Muscle of leg (tissue), 11 donors: ENCODE data around the gene NAA10. TPM values are rescaled to one million over a fixed set of nuclear protein-coding genes. Genes with fewer than 3 reads are reported as not detected.

Experiments
- DNase-seq: peaks from one replicate; pipeline ENCODE4 v3.0.0; 2013
- H3K27ac ChIP-seq: one replicate; pipeline ENCODE4 v1.5.1; 2013; ENCODE audit warnings: mild to moderate bottlenecking, low read length, control low read depth
- H3K27me3 ChIP-seq: one replicate; pipeline ENCODE4 v1.6.1; 2013; ENCODE audit warnings: low read length; ENCODE audit not compliant: control insufficient read depth, insufficient read depth
- H3K36me3 ChIP-seq: one replicate; pipeline ENCODE4 v1.6.1; 2013; ENCODE audit warnings: low read length; ENCODE audit not compliant: control insufficient read depth, insufficient read depth
- H3K4me1 ChIP-seq: one replicate; pipeline ENCODE4 v1.6.1; 2013; ENCODE audit warnings: low read length; ENCODE audit not compliant: control insufficient read depth, insufficient read depth
- H3K4me3 ChIP-seq: one replicate; pipeline ENCODE4 v1.5.1; 2013; ENCODE audit warnings: low read length, control low read depth
- H3K9me3 ChIP-seq: replicated peaks from 2 replicates; pipeline ENCODE4 v1.6.1; 2013; ENCODE audit warnings: low read depth, low read length; ENCODE audit not compliant: control insufficient read depth
- WGBS: methylation state at CpG from one replicate; pipeline ENCODE4 v1.1.5; 2013; ENCODE audit warnings: missing lambda C conversion rate; ENCODE audit not compliant: insufficient coverage; 5-methylcytosine and 5-hydroxymethylcytosine counted together
- polyA plus RNA-seq, 8 donors: library from polyadenylated mRNA; unstranded; fragments of 120-200 nt; gene quantifications; one replicate each; pipeline versions ENCODE4 v1.2.1 to v1.2.3, GENCODE V29; 2013; ENCODE audit warnings: inconsistent platforms in 1 of 8, low replicate concordance in 1 of 8; ENCODE audit not compliant: insufficient read length in 8 of 8, insufficient read depth in 1 of 8
- total RNA-seq: library from RNA; stranded (reverse); fragments of 120-200 nt; gene quantifications from one replicate; pipeline ENCODE4 v1.2.4, GENCODE V29; 2013

NAA10 gene
- total and polyA plus RNA-seq, 9 donors = 42.8 to 77.5 (median 63.3) TPM

GRCh38 chrX:153879741-153880439 is 54.9 kb downstream of the NAA10 start:
- no peaks in the 10 kb centered on the region for H3K36me3 ChIP-seq
- H3K9me3 ChIP-seq = no peaks in the 10 kb centered on the region
- H3K27ac ChIP-seq = no peak overlapping the region
- 64% methylated on average over 9 of the region's 12 CpGs for WGBS
- DNase-seq = no peak
- peaks cover 81% of the 10 kb centered on the region for H3K27me3 ChIP-seq
- H3K4me1 ChIP-seq = peaks cover 3% of the 10 kb centered on the region
- H3K4me3 ChIP-seq = no peak overlapping the region

Other genes starting within 250 kb of the NAA10 start
- gene SLC6A8, start 247.1 kb downstream of the NAA10 start, total RNA-seq = 14.6 TPM
- gene SLC6A8, start 247.1 kb downstream of the NAA10 start, polyA plus RNA-seq = 10 to 100 TPM; 23.0 to 49.1 (median 32.5) TPM
- gene BCAP31, start 210.7 kb downstream of the NAA10 start, total RNA-seq = 51.8 TPM
- 10 to 100 TPM; 73.9 to 90.1 (median 76.9) TPM for gene BCAP31, start 210.7 kb downstream of the NAA10 start, polyA plus RNA-seq
- 7.2 TPM for gene ABCD1, start 210.2 kb downstream of the NAA10 start, total RNA-seq
- gene ABCD1, start 210.2 kb downstream of the NAA10 start, polyA plus RNA-seq = 10 to 100 TPM in 1 of 8 donors, 1 to 10 TPM in 7; 7.7 to 11.4 (median 9.2) TPM
- gene PLXNB3, start 170.8 kb downstream of the NAA10 start, total RNA-seq = 0.89 TPM
- 1 to 10 TPM; 2.4 to 8.9 (median 4.2) TPM for gene PLXNB3, start 170.8 kb downstream of the NAA10 start, polyA plus RNA-seq
- gene SRPK3, start 154.0 kb downstream of the NAA10 start, total RNA-seq = 195 TPM
- gene SRPK3, start 154.0 kb downstream of the NAA10 start, polyA plus RNA-seq = 100 to 1,000 TPM; 145 to 273 (median 232) TPM
- gene IDH3G, start 140.7 kb downstream of the NAA10 start, total RNA-seq = 30.6 TPM
- 10 to 100 TPM; 49.7 to 62.4 (median 54.4) TPM for gene IDH3G, start 140.7 kb downstream of the NAA10 start, polyA plus RNA-seq
- gene SSR4, start 140.4 kb downstream of the NAA10 start, total RNA-seq = 188 TPM
- gene SSR4, start 140.4 kb downstream of the NAA10 start, polyA plus RNA-seq = 100 to 1,000 TPM in 7 of 8 donors, 10 to 100 TPM in 1; 95.6 to 148 (median 131) TPM
- 1.6 TPM for gene PDZD4, start 104.5 kb downstream of the NAA10 start, total RNA-seq
- 1 to 10 TPM; 2.1 to 6.3 (median 3.8) TPM for gene PDZD4, start 104.5 kb downstream of the NAA10 start, polyA plus RNA-seq
- 0.84 TPM for gene L1CAM, start 48.9 kb downstream of the NAA10 start, total RNA-seq
- 10 to 100 TPM in 1 of 8 donors, 1 to 10 TPM in 7; 1.6 to 12.0 (median 3.7) TPM for gene L1CAM, start 48.9 kb downstream of the NAA10 start, polyA plus RNA-seq
- 0.84 TPM for gene AVPR2, start 30.4 kb downstream of the NAA10 start, total RNA-seq
- gene AVPR2, start 30.4 kb downstream of the NAA10 start, polyA plus RNA-seq = 1 to 10 TPM in 2 of 8 donors, under 1 TPM in 6; 0.49 to 1.2 (median 0.79) TPM
- 15.5 TPM for gene ARHGAP4, start 8.8 kb downstream of the NAA10 start, total RNA-seq
- 10 to 100 TPM; 15.1 to 30.8 (median 22.2) TPM for gene ARHGAP4, start 8.8 kb downstream of the NAA10 start, polyA plus RNA-seq
- 3.1 TPM for gene RENBP, start 9.6 kb upstream of the NAA10 start, total RNA-seq
- gene RENBP, start 9.6 kb upstream of the NAA10 start, polyA plus RNA-seq = 1 to 10 TPM; 3.2 to 7.2 (median 4.4) TPM
- gene HCFC1, start 36.8 kb upstream of the NAA10 start, total RNA-seq = 12.8 TPM
- 10 to 100 TPM; 25.7 to 47.1 (median 34.7) TPM for gene HCFC1, start 36.8 kb upstream of the NAA10 start, polyA plus RNA-seq
- gene TMEM187, start 37.7 kb upstream of the NAA10 start, total RNA-seq = 5.2 TPM
- gene TMEM187, start 37.7 kb upstream of the NAA10 start, polyA plus RNA-seq = 1 to 10 TPM; 3.3 to 6.8 (median 5.9) TPM
- gene IRAK1, start 84.9 kb upstream of the NAA10 start, total RNA-seq = 20.7 TPM
- 10 to 100 TPM; 52.0 to 62.8 (median 54.9) TPM for gene IRAK1, start 84.9 kb upstream of the NAA10 start, polyA plus RNA-seq
- gene MECP2, start 162.7 kb upstream of the NAA10 start, total RNA-seq = 18.6 TPM
- 10 to 100 TPM; 17.5 to 24.0 (median 20.9) TPM for gene MECP2, start 162.7 kb upstream of the NAA10 start, polyA plus RNA-seq
- not detected for gene OPN1LW, start 209.2 kb upstream of the NAA10 start, total RNA-seq
- not detected for gene OPN1LW, start 209.2 kb upstream of the NAA10 start, polyA plus RNA-seq
- not detected for gene OPN1MW, start 247.6 kb upstream of the NAA10 start, total RNA-seq
- gene OPN1MW, start 247.6 kb upstream of the NAA10 start, polyA plus RNA-seq = not detected